Adrenal gland (tissue), 12 donors: ENCODE measurements around the gene IGF2R. TPM values are rescaled to one million over a fixed set of nuclear protein-coding genes. Genes with fewer than 3 reads are reported as not detected.

Experiments used
- DNase-seq, 7 donors: peaks; one replicate each; pipeline ENCODE4 v3.0.0-alpha.2; 2019 to 2020
- H3K27ac ChIP-seq, 5 donors: fragments of 200-600 bp; sonication (generic) in 4 of 5; 1 replicate in 3 of 5; 2 replicates in 2 of 5; pipeline versions ENCODE4 v1.5.1 to v1.8.0; 2016 to 2020; ENCODE audit warnings: mild to moderate bottlenecking in 1 of 5
- H3K27me3 ChIP-seq: fragments of 200-600 bp; 2 replicates; pipeline ENCODE4 v1.8.0; 2021
- H3K36me3 ChIP-seq, 2 donors: fragments of 200-600 bp; replicated peaks in 1 of 2; 1 replicate in 1 of 2; 2 replicates in 1 of 2; pipeline versions ENCODE4 v1.5.1 to v1.8.0; 2018 to 2022
- H3K4me1 ChIP-seq, 2 donors: fragments of 200-600 bp; replicated peaks in 1 of 2; 1 replicate in 1 of 2; 2 replicates in 1 of 2; pipeline versions ENCODE4 v1.5.1 to v1.8.0; 2018 to 2021
- H3K4me3 ChIP-seq, 4 donors: fragments of 200-600 bp; sonication (generic) in 3 of 4; one replicate each; pipeline ENCODE4 v1.5.1; 2016 to 2018
- H3K9me3 ChIP-seq, 3 donors: fragments of 200-600 bp; sonication (generic) in 1 of 3; replicated peaks in 1 of 3; 1 replicate in 2 of 3; 2 replicates in 1 of 3; pipeline versions ENCODE4 v1.5.1 to v1.8.0; 2016 to 2021
- POLR2A ChIP-seq, 2 donors: fragments of 450-650 bp; IDR thresholded peaks; one replicate each; pipeline ENCODE4 v1.6.1; 2017; ENCODE audit warnings: antibody characterized with exemption in 2 of 2, mild to moderate bottlenecking in 2 of 2, moderate library complexity in 1 of 2
- WGBS, 4 donors: extraction: QIAGEN DNeasy Blood & Tissue Kit in 2 of 4; methylation state at CpG; one replicate each; pipeline versions ENCODE4 v1.1.5 to v1.1.7; 2013 to 2017; 5-methylcytosine and 5-hydroxymethylcytosine counted together
- intact Hi-C, 2 donors: fragments of 100-400 bp; cut with DNase I; formaldehyde crosslinking; loops; one replicate each; pipeline versions ENCODE4 v1.14.1 to v1.15.0; 2022 to 2023
- polyA plus RNA-seq, 3 donors: library from polyadenylated mRNA; stranded (reverse); fragments of 200-250 nt in 2 of 3; fragments of 350-450 nt in 1 of 3; fragmentation: Illumina TruSeq in 1 of 3; extraction: RNeasy Lipid Tissue Mini Kit (QIAGEN cat#74804) in 1 of 3; gene quantifications; one replicate each; pipeline ENCODE4 v1.2.3, GENCODE V29; 2013 to 2014
- total RNA-seq, 9 donors: library from RNA; depleted of rRNA in 4 of 9; stranded (reverse); fragments of >200 nt in 4 of 9; fragments of 120-200 nt in 1 of 9; fragmentation: NEBNext Ultra II Directional in 1 of 9; extraction: Animal tissue kit (Norgen Biotek cat#: 25700) in 1 of 9; gene quantifications; one replicate each; pipeline versions ENCODE4 v1.1.0 to v1.2.4, GENCODE V29; 2013 to 2023
- TF ChIP-seq, protein P1 (sequence below), 6 experiments: fragments of 450-650 bp in 4 of 6; fragments of 200-600 bp in 2 of 6; sonication (generic) in 1 of 6; IDR thresholded peaks; 1 replicate in 5 of 6; 2 replicates in 1 of 6; pipeline versions ENCODE4 v1.5.1 to v1.8.0; 2016 to 2021; ENCODE audit warnings: antibody characterized with exemption in 6 of 6, mild to moderate bottlenecking in 2 of 6, moderate library complexity in 1 of 6
- donor health status: healthy with polysubstance abuse.
- donor health status: Bipolar disorder and iron deficiency.
- donor health status: DM: yes; HTN: yes; CAD: no.
- donor health status: DM: no; HTN: no; CAD: no.
- donor health status: DM: no; HTN: no; CAD: no.
- donor health status: DM: yes; HTN: yes; CAD: no.

IGF2R gene
- total and polyA plus RNA-seq, 12 donors: 17.1 to 154 (median 89.8) TPM

DNA sequence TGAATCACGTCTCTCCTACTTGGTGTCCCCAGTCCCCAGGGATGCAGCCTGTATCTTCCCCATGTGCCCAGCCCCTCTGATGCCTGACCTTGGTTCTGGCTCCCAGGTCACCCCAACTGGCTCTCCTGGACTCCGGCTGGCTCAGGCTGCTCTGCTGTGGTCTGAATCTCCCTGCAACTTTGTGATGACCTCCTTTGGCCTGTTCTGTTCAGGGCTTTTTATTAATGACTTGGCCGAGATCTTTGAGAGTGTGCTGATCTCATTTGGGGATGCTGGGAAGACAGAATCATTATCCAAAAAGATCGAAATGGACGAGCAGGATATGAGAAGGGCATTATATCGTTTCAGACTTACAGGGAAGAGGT is 67.4 kb downstream of the IGF2R start:
- Histone ChIP-seq H3K4me3 (no peak overlapping the region), H3K4me1 (peaks cover 0 to 8% of the 10 kb centered on the region in 2 donors), H3K27ac (peak overlapping the region in 3 of 5 donors; percentile 54 to 65 (median 58)), H3K9me3 (no peaks in the 10 kb centered on the region), H3K36me3 (peaks cover 0 to 46% of the 10 kb centered on the region in 2 donors), H3K27me3 (no peaks in the 10 kb centered on the region)
- DNase-seq: no peak
- intact Hi-C loops: loop anchor here in 1 of 2 donors (10.0 kb wide), 1 partner anchor 62 kb away; no protein-coding TSS in a partner anchor
- TF ChIP-seq POLR2A (IDR thresholded peaks at IDR 0.05): no peak
- TF ChIP-seq, protein P1, sequence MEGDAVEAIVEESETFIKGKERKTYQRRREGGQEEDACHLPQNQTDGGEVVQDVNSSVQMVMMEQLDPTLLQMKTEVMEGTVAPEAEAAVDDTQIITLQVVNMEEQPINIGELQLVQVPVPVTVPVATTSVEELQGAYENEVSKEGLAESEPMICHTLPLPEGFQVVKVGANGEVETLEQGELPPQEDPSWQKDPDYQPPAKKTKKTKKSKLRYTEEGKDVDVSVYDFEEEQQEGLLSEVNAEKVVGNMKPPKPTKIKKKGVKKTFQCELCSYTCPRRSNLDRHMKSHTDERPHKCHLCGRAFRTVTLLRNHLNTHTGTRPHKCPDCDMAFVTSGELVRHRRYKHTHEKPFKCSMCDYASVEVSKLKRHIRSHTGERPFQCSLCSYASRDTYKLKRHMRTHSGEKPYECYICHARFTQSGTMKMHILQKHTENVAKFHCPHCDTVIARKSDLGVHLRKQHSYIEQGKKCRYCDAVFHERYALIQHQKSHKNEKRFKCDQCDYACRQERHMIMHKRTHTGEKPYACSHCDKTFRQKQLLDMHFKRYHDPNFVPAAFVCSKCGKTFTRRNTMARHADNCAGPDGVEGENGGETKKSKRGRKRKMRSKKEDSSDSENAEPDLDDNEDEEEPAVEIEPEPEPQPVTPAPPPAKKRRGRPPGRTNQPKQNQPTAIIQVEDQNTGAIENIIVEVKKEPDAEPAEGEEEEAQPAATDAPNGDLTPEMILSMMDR (IDR thresholded peaks at IDR 0.05): no peak
- 82 to 85% (median 82%) methylated on average over 6 of the region's 6 CpGs for WGBS, 4 donors

DNA sequence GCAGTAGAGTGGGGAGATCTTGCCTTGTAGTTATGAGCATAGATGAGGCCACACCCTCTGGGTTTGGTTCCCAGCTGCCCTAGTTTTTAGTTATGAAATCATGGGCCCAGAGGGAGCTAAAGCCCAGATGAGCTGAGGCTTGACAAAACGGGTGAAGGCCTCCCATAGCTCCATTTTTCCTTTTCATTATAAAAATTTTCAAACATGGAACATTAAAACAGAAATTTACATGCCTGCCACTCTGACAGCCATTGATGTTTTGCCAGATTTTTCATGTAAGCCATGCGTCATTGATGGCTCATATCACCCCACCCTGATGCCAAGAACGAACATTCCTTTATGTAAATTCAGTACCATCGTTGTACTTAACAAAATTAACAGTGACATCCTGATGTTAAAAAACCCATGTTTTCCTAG is 67.9 kb downstream of the IGF2R start:
- no peaks in the 10 kb centered on the region for H3K27me3 ChIP-seq
- no peak for TF ChIP-seq POLR2A (IDR thresholded peaks at IDR 0.05)
- TF ChIP-seq, protein P1 (IDR thresholded peaks at IDR 0.05): no peak
- peak in 6 of 7 donors; percentile 38 to 63 (median 50) for DNase-seq
- H3K9me3 ChIP-seq: no peaks in the 10 kb centered on the region
- WGBS, 4 donors: 46 to 59% (median 51%) methylated on average over 4 of the region's 4 CpGs
- intact Hi-C loops: loop anchor here in 1 of 2 donors (10.0 kb wide), 1 partner anchor 62 kb away; no protein-coding TSS in a partner anchor
- H3K4me1 ChIP-seq: peaks cover 0 to 11% of the 10 kb centered on the region in 2 donors
- no peak overlapping the region for H3K4me3 ChIP-seq
- H3K27ac ChIP-seq: peak overlapping the region in 3 of 5 donors; percentile 54 to 69 (median 65)
- peaks cover 0 to 46% of the 10 kb centered on the region in 2 donors for H3K36me3 ChIP-seq

GRCh38 chr6:160038479-160038878 is 69.6 kb downstream of the IGF2R start:
- TF ChIP-seq POLR2A (IDR thresholded peaks at IDR 0.05): no peak
- TF ChIP-seq, protein P1 (IDR thresholded peaks at IDR 0.05): no peak
- 92 to 97% (median 95%) methylated on average over 8 of the region's 8 CpGs for WGBS, 4 donors
- Histone ChIP-seq H3K27me3 (no peaks in the 10 kb centered on the region), H3K4me3 (no peak overlapping the region), H3K36me3 (peaks cover 0 to 42% of the 10 kb centered on the region in 2 donors), H3K27ac (no peak overlapping the region), H3K4me1 (peaks cover 13 to 26% of the 10 kb centered on the region in 2 donors), H3K9me3 (no peaks in the 10 kb centered on the region)
- intact Hi-C loops: loop anchor here in 1 of 2 donors (10.0 kb wide), 1 partner anchor 64 kb away; no protein-coding TSS in a partner anchor
- no peak for DNase-seq

DNA sequence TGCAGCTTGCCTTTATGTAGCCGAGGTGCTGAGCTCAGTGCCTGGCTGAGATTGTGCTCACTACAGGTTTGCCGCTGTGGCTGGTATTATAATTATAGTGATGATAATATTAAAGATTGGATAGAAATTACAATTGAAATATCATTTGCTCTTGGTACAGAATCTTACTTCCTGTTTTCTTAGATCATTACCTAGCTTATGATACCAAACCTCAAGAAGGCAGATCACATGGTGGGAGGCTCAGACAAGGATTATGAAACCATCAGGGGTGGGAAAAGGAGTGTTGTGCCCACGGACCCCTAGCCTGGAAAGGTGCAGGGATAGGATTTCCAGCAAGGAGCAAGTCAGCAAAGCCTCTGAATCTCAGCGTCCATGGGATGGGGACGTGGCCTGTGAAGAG is 70.6 kb downstream of the IGF2R start:
- H3K27ac ChIP-seq: no peak overlapping the region
- TF ChIP-seq POLR2A (IDR thresholded peaks at IDR 0.05): no peak
- TF ChIP-seq, protein P1 (IDR thresholded peaks at IDR 0.05): no peak
- intact Hi-C loops: loop anchor here in 1 of 2 donors (10.0 kb wide), 1 partner anchor 65 kb away; no protein-coding TSS in a partner anchor
- H3K36me3 ChIP-seq: peaks cover 0 to 48% of the 10 kb centered on the region in 2 donors
- DNase-seq: no peak
- no peaks in the 10 kb centered on the region for H3K27me3 ChIP-seq
- peaks cover 13 to 32% of the 10 kb centered on the region in 2 donors for H3K4me1 ChIP-seq
- H3K4me3 ChIP-seq: no peak overlapping the region
- no peaks in the 10 kb centered on the region for H3K9me3 ChIP-seq
- WGBS, 4 donors: 89 to 97% (median 92%) methylated on average over 5 of the region's 5 CpGs
